ENCODE results near the gene LINGO4. TPM values are rescaled to one million over a fixed set of nuclear protein-coding genes. Genes with fewer than 3 reads are reported as not detected.
A peak's percentile ranks its signal among the peaks of the same experiment; 100 is the strongest.
"Not testable (repeated sequence)": the region's sequence is repeated elsewhere in the genome, so short reads cannot be mapped to it uniquely, and the experiment has no call there.

LINGO4 gene
- total RNA-seq, 1 donor from 2014 or later = not detected

GRCh38 chr1:151780736-151781135, 24.5 kb downstream of the LINGO4 start:
- not testable (repeated sequence) for DNase-seq

DNA sequence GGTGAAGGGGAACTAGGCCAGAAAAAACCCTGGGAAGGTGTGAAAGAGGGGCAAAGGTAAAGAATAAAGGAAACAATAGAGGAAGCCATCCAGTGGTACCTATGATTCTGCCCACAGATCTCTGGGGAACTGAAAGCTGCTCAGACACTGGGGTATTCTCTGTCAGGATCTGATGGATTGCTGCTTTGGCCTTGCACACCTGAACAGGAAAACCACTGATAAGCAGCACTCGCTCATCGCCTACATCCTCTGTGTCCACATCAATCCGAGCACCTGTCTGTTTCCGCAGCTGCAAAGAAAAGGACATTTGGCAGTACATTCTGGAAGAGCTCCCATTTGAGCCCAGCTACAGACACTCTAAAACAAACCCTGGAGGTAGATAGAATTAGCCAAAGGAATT, 25.4 kb downstream of the LINGO4 start:
- DNase-seq = no peak

DNA sequence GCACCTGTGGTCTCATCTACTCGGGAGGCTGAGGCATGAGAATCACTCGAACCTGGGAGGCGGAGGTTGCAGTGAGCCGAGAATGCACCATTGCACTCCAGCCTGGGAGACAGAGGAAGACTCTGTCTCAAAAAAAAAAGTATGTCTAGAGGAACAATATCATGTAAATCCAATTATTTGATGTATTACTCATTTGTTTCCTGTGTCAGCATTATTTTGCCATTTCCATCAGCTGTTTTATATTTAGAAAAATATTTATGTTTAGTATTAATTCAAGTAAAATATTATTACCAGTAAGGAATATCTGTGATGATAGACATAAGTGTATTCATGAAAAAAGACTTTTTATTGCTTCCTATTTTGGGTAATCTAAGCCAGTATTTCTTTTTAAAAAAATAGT, 27.9 kb downstream of the LINGO4 start:
- no peak for DNase-seq

DNA sequence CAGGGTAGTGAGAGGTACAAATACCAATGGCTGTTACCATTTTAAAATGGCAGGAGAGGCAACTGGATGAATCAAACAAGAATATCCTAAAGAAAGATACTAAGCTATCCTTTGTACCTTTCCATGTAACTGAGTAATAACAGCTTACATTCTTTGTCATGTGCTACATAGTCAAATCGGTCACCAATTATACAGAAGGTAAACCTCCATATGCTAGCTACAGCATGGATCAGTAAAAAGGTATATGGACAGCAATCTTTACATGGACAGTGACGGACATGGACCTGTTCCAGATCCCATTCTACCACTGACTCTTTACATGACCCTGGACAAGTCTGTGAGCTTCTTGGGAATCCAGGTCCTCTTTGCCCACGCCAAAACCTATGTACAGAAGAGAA, 28.6 kb downstream of the LINGO4 start:
- no peak for DNase-seq

DNA sequence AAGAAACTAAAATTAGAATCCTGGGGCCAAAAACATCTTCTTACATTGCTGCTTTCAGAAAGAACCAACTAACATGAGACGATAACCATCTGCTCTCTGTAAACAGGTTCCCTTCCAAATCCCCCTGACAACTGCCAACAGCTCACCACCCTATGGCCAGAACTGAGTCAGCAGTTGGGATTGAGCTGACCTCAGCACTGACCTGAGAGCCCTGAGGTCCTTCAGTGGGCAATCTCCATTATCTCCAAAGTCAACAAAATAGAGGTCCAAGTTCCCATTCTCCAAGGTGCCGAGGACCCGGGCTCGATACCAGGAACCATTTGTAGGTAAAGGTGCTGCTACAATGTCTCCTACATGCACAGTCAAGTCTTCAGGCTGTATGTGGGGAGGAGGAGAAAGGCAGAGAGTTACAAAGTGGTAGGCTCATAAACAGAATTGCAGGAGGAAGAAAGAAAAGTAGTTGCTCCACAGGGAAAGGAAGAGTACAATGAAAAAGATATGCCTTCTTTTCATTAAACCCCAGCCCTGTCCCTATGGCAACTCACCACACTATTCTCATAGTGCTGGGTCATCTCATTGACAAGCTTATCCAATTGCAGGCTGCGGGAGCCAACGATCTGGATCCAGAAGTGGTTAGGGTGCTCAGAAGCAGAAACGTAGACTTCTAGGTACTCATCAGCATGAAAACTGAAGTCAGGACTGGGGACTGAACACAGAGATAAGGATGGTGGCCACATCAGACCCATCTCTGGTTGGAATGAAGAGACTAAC, 29.1 kb downstream of the LINGO4 start:
- no peak for DNase-seq

- DNase-seq = no peak
Observed at GRCh38 chr1:151774256-151774922, 30.8 kb downstream of the LINGO4 start.

- no peak for DNase-seq
Observed at GRCh38 chr1:151773702-151774101, 31.5 kb downstream of the LINGO4 start.

GRCh38 chr1:151769270-151769669, 35.9 kb downstream of the LINGO4 start:
- not testable (repeated sequence) for DNase-seq

DNA sequence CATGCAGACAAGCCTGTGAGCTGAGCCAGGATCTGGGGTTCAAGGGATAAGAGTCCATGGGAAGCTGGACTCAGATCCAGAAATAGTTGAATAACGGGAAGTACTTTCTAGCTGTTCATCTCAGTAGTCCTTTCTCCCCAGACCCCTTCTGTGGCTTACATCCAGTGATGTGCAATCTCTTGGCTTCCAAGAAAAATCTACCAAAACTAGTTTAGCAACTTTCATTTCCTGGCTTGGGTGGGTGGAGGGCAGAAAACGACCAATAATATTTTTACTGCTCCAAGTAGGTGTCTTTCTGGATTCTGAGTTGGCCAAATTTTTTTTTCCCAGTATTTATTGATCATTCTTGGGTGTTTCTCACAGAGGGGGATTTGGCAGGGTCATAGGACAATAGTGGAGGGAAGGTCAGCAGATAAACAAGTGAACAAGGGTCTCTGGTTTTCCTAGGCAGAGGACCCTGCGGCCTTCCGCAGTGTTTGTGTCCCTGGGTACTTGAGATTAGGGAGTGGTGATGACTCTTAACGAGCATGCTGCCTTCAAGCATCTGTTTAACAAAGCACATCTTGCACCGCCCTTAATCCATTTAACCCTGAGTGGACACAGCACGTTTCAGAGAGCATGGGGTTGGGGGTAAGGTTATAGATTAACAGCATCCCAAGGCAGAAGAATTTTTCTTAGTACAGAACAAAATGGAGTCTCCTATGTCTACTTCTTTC, 36.7 kb downstream of the LINGO4 start:
- not testable (repeated sequence) for DNase-seq

DNA sequence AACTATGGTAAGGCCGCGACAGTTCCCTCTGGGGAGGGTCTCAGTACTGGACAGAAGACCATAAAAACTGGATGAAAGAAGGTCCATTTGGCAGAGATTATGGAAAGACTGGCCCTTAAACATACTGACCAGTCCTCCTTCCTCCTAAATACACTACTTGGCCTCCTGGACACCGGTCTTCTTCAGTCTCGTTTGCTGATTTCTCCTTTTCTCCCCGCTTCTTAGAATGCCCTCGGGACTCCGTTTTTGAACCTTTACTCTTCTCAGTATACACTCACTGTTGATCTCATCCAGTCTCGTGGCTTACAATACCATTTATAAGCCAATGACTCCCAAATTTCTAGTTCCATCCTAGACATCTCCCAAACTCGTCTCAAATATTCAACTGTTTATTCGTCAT, 41.2 kb downstream of the LINGO4 start:
- no peak for DNase-seq

- DNase-seq = peak; percentile 90
Observed at GRCh38 chr1:151762941-151763921, 42.0 kb downstream of the LINGO4 start, which contains the start of gene MRPL9. MRPL9 (minus strand) TSS chr1:151763496; CDS start chr1:151763479, 17 bp downstream.

- DNase-seq = no peak
Observed at GRCh38 chr1:151760597-151761385, 44.4 kb downstream of the LINGO4 start.

GRCh38 chr1:151759241-151759640, 46.0 kb downstream of the LINGO4 start:
- DNase-seq = no peak

GRCh38 chr1:151756291-151756690, 48.9 kb downstream of the LINGO4 start:
- no peak for DNase-seq

Small RNA genes within 50 kb of the gene (small RNA-seq; reads per million reads assigned to genes)
- gene RF00019 = not detected

Other genes with a start within 250 kb of the LINGO4 start
- gene SNX27, start 193.4 kb downstream of the LINGO4 start, total RNA-seq = 88.1 TPM
- 31.4 TPM for gene CELF3, start 88.6 kb downstream of the LINGO4 start, total RNA-seq
- 7.8 TPM for gene RIIAD1, start 83.9 kb downstream of the LINGO4 start, total RNA-seq
- gene MRPL9, start 41.9 kb downstream of the LINGO4 start, total RNA-seq = 44.6 TPM
- 17.6 TPM for gene TDRKH, start 14.9 kb downstream of the LINGO4 start, total RNA-seq
- gene RORC, start 26.4 kb upstream of the LINGO4 start, total RNA-seq = 0.16 TPM
- gene C2CD4D, start 34.4 kb upstream of the LINGO4 start, total RNA-seq = 0.16 TPM
- gene THEM5, start 48.3 kb upstream of the LINGO4 start, total RNA-seq = not detected
- gene THEM4, start 104.1 kb upstream of the LINGO4 start, total RNA-seq = 2.0 TPM
- 2.8 TPM for gene S100A10, start 188.4 kb upstream of the LINGO4 start, total RNA-seq
- 0.78 TPM for gene S100A11, start 231.6 kb upstream of the LINGO4 start, total RNA-seq